ENCODE results near the gene PTPRG.

Gene PTPRG

DNA sequence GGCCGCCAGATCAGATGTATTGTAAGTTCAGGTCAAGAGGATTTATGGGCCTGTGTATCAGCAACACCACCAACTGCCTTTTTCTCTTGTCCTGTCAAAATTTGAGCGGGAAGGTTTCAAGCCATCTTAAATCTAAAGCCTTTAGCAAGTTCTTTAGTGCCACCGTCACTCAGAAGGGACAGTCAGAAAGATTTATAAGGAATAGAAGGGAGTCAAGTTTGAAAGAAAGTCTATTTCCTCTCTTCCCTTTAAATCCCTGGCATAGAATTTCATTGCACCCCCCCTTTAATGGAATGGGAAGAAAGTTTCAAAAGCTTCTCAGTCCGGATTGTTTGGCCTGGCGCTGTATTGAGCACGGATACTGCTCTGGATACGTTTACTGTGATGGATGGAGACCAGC lies 452.6 kb downstream of the PTPRG start:
- TF ChIP-seq CTCF (IDR thresholded peaks at IDR 0.05; ENCODE audit: insufficient read depth, low read depth, low read length, missing control alignments), result no peak
- no peak for DNase-seq (ENCODE audit: low read depth)

GRCh38 chr3:62015111-62015510 lies 453.7 kb downstream of the PTPRG start:
- DNase-seq (ENCODE audit: low read depth), result no peak
- no peak for TF ChIP-seq CTCF (IDR thresholded peaks at IDR 0.05; ENCODE audit: insufficient read depth, low read depth, low read length, missing control alignments)
- no peak overlapping the region for H3K4me3 ChIP-seq (ENCODE audit: low read depth, low read length)

More for the DNA sequence above, 452.6 kb downstream of the PTPRG start:
- H3K4me3 ChIP-seq (ENCODE audit: low read depth, low read length), result no peak overlapping the region

DNA sequence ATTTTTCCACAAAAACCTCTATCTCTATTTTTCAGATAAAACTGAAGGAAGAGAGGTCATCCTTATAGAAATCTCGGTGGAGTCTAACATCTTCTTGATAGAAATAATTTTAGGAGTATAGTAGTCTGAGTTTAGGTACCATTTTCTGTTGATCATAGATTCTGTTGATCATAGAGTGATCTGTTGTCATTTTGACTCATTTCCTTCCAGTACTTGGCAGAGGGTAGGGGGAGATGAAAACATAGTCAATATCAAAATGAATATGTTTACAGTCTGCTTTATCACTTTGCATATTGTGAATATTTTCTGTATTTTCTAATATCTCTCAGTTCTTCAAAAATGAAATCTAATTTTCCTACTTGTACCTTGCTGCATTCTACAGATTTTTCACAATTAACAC lies 458.5 kb downstream of the PTPRG start:
- no peak for TF ChIP-seq CTCF (IDR thresholded peaks at IDR 0.05; ENCODE audit: insufficient read depth, low read depth, low read length, missing control alignments)
- H3K4me3 ChIP-seq (ENCODE audit: low read depth, low read length), result no peak overlapping the region
- no peak for DNase-seq (ENCODE audit: low read depth)

DNA sequence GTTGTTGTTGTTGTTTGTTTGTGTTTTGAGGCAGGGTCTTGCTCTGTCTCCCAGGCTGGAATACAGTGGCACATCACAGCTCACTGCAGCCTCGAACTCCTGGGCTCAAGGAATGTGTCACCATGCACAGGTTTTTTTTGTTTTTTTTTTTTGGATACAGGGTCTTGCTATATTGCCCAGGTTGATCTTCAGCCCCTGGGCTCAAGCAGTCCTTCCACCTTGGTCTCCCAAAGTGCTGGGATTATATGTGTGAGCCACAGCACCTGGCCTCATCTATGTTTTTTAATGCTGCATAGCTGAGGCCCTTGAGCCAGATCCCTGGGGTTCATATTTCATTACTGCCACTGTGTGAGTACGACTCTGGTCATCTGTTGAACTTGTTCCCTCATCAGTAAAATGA lies 459.3 kb downstream of the PTPRG start:
- no peak overlapping the region for H3K4me3 ChIP-seq (ENCODE audit: low read depth, low read length)
- TF ChIP-seq CTCF (IDR thresholded peaks at IDR 0.05; ENCODE audit: insufficient read depth, low read depth, low read length, missing control alignments), result no peak
- no peak for DNase-seq (ENCODE audit: low read depth)

GRCh38 chr3:62022312-62022711 lies 460.9 kb downstream of the PTPRG start:
- TF ChIP-seq CTCF (IDR thresholded peaks at IDR 0.05; ENCODE audit: insufficient read depth, low read depth, low read length, missing control alignments), result no peak
- H3K4me3 ChIP-seq (ENCODE audit: low read depth, low read length), result no peak overlapping the region
- DNase-seq (ENCODE audit: low read depth), result no peak

GRCh38 chr3:62024882-62025281 lies 463.5 kb downstream of the PTPRG start:
- H3K4me3 ChIP-seq (ENCODE audit: low read depth, low read length), result no peak overlapping the region
- no peak for DNase-seq (ENCODE audit: low read depth)
- TF ChIP-seq CTCF (IDR thresholded peaks at IDR 0.05; ENCODE audit: insufficient read depth, low read depth, low read length, missing control alignments), result no peak

- no peak overlapping the region for H3K4me3 ChIP-seq (ENCODE audit: low read depth, low read length)
- no peak for DNase-seq (ENCODE audit: low read depth)
- no peak for TF ChIP-seq CTCF (IDR thresholded peaks at IDR 0.05; ENCODE audit: insufficient read depth, low read depth, low read length, missing control alignments)
These were observed 464.5 kb downstream of the PTPRG start for GRCh38 chr3:62025913-62026312.

Measured in GM12865 (cell line).